GM21423 (cell line): Measurements from ENCODE around the gene CTF1.
"Not testable (repeated sequence)": the region's sequence is repeated elsewhere in the genome, so short reads cannot be mapped to it uniquely, and the experiment has no call there.

Experiments
- ATAC-seq: cut with Tn5 transposase; IDR thresholded peaks from one replicate; pipeline ENCODE4 v1.9.1; 2021; ENCODE audit warnings: mild to moderate bottlenecking, moderate library complexity; ENCODE audit not compliant: unreplicated experiment

Gene CTF1, protein sequence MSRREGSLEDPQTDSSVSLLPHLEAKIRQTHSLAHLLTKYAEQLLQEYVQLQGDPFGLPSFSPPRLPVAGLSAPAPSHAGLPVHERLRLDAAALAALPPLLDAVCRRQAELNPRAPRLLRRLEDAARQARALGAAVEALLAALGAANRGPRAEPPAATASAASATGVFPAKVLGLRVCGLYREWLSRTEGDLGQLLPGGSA

DNA sequence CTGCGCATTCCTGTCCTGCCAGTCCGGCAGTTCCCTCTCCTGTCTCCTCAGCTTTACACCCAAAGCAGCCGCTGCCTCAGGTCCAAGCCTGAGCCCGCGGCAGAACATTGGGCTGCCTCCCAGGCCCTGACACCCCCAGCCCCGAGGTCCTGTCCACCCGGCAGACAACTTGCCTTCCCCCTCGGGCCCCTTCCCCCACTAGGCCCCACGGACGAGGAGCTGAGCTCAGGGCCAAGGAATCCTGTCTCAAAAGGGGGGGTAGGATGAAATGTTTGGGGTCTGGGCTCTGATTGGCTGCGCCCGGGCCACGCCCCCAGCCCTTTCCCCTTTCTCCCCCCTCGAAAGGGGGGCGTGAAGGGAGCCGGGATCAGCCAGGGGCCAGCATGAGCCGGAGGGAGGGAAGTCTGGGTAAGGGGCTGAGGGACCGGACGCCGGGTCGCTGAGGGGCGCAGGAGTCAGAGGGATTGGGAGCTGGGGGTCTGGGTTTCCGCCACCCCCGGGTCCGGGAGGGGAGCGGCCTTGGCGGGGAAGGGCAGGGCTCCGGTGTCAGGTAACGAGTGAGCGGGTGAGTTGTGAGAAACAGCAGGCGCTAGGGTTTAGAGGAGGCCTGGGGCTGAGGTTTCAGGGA, at the start of gene CTF1:
Gene CTF1, plus strand, starts transcription at position 354 of the 628 bp plus-strand sequence. Its CDS starts 30 bp downstream, at position 384.
- ATAC-seq: no peak

DNA sequence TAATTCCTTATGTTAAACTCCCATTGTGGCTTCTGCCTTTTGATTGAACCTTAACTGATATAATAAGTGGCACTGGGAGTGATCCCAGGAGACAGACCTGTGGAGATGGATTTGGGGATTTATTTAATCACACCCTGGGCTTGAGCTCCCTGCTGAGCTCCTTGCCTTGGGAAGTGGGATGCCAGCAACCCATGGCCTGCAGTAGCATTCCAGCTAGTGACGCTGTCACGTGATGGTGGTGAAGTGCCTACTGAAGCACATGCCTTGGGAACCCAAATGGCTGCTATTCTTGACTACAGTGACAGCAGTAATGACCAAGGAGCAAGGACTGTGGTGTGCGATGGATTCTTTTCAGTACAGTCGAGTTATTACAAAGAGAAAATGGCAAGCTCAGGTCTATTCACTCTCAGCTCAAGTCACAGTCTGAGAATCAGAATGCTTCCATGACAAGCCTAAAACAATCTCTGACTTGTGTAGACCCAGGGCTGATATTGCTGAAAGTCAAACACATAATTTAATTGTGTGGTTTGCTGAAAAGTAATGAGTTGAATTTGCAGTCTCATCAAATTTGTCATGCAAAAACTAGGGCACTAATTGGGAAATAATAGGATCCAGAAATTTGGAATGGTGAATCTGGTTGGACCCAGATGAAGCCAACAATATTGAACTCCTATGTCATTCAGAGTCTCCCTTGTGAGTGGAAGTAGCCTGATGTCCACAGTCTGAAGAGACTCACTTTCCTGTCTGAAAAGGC, 49.6 kb upstream of the CTF1 start:
- no peak for ATAC-seq

DNA sequence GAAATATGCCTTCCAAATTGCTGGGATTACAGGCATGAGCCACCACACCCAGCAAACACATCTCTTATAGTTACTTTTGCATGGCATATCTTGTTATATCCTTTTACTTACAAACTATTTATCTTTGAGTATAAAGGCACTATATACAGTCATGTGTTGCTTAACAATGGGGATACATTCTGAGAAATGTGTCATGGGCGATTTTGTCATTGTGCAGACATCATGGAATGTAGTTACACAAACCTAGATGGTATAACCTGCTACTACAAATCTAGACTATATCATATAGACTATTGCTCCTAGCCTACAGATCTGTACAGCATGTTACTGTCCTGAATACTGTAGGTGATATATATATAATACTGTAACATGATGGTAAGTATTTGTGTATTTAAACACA, 46.2 kb upstream of the CTF1 start:
- no peak for ATAC-seq

DNA sequence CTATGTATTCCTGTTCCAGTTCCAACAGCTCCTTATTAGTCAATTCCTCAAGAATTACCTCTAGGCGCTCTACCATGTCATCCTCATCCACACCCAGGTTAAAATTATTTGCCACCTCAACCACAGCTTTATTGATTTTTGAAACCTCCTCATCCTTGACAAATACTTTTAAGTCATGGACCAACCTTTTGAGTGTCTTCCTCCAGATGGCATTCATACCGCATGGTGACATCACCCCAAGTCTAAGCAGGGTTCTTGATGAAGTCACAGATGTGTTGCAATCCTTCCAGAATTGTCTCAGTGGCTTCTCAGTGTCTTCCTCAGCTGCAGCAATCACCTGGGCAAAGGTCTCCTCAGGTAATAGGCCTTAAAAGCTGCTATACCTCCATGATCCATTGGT, 42.7 kb upstream of the CTF1 start:
- no peak for ATAC-seq

DNA sequence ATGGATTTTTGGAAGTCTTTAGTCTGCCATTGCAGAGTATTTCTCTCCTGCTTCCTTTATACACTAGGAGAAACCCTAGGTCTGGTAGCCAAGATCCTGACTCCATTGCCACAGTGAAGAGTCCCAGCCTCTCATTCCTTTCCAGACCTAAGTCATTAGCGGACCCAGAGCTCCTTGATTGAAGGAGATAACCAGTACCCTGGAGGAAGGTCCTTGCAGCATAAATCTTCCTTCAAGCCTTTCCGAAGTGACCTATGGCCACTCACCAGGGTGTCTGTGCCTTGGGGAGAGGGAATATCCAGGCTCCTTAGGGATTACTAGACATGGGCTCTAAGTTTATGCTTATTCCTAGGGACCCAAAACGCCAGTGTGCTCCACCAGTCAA, 38.3 kb upstream of the CTF1 start:
- ATAC-seq: no peak

DNA sequence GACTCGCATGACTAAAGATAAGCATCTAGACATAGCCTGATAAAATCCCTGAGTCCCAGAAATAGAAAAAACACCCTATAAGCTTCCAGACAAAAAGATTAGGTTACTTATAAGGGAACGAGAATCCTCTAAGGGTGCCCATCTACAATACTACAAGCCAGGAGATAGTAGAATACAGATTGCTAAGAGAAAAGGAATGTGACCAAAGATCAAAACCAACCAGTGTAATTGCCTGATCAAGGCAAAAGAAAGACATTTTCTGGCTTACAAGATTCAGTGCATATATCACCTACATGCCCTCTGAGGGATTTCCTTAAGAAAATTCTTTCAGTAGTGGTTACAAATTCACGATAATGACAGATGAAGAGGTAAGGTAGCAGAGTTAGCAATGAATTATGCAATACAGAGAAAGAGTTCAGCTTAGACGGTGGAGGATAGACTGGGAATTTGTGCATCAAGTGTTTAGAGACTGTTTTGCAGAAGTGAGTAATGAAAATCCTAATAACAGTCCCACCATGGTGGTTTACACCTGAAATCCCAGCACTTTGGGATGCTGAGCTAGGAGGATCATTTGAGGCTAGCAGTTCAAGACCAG, 37.5 kb upstream of the CTF1 start:
- ATAC-seq: no peak

DNA sequence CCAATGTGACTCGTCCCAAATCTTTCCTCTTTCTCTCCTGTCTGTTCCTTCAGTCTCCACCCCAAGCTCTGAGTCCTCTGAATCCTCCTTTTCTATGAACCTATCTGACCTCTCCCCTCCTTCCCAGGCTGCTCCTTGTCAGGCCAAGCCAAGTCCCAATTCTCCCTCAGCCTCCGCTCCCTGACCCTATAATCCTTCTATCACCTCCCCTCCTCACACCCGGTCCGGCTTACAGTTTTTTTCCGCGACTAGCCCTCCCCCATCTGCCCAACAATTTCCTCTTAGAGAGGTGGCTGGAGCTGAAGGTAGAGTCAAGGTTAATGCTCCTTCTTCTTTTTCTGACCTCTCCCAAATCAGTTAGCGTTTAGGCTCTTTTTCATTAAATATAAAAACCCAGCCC, 35.7 kb upstream of the CTF1 start:
- not testable (repeated sequence) for ATAC-seq

DNA sequence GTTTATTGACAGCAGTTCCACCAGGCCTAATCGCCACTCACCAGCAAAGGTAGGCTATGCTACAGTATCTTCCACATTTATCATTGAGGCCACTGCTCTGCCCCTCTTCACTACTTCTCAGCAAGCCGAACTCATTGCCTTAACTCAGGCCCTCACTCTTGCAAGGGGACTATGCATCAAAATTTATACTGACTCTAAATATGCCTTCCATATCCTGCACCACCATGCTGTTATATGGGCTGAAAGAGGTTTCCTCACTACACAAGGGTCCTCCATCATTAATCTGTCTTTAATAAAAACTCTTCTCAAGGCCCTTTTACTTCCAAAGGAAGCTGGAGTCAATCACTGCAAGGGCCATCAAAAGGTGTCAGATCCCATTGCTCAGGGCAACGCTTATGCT, 33.2 kb upstream of the CTF1 start:
- ATAC-seq: not testable (repeated sequence)

DNA sequence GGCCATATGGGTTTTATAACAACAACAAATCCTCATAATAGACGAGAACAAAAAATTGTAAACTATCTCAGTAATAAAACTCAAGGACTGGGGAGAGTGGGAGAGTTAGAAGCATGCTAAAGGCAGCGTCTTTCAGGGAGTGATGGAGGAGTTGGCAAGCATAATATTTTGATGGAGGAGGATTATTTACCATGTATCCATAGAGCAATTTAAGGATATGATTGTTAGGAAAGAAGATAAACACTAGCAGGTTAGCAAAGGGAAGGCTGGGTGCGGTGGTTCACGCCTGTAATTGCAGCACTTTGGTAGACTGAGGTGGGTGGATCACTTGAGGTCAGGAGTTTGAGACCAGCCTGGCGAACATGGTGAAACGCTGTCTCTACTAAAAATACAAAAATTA, 30.4 kb upstream of the CTF1 start:
- no peak for ATAC-seq

DNA sequence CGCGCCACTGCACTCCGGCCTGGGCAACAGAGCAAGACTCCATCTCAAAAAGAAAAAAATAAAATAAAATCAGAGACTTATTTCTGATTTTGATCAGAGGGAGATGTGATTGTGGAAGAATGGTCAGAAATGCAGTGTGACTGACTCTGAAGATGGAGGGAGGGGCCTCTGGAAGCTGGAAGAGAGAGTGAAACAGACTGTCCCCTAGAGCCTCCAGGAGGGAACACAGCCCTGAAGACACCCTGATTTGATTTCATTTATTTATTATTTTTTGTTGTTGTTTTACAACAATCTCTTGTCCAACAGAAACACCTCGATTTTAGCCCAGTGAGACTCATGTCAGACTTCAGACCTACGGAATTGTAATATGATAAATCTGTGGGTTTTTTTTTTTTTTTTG, 28.7 kb upstream of the CTF1 start:
- ATAC-seq: no peak

DNA sequence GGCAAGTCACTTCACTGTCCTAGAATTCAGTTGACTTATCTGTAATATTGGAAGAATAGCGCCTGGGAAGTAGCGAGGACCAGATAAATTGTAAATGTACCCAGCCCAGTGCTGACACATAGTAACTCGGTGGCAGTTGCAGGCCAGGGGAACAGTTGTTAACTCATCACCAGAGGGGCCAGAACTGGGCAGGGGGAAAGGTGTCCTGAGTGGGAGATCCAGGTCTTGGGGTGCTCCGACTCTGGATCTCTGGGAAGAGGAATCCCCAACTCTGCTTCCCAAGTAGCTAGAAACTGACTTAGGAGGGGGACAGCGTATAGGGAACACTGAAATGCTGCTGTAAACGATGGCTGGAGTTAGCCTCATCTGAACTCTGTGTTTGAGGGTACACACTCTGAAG, 25.5 kb upstream of the CTF1 start:
- ATAC-seq: no peak

DNA sequence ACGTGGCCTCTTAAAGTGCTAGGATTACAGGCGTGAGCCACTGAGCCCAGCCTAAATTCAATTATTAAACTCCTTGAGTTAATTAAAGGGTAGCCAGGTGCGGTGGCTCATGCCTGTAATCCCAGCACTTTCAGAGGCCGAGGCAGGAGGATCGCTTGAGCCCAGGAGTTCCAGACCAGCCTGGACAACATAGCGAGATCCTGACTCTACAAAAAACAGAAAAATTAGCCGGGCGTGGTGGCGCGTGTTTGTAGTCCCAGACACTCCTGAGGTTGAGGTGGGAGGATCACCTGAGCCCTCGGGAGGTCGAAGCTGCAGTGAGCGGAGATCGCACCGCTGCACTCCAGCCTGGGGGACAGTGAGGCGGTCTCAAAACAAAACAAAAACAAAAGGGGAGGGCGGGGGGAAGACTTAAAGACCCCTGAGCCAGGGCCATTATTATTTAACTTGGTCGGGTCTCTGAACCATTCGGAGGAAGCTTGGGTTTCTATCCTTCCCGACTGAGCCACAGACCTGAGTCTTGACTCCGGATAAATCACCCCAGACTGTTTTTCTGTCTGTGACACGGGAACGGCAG, 22.1 kb upstream of the CTF1 start:
- no peak for ATAC-seq

DNA sequence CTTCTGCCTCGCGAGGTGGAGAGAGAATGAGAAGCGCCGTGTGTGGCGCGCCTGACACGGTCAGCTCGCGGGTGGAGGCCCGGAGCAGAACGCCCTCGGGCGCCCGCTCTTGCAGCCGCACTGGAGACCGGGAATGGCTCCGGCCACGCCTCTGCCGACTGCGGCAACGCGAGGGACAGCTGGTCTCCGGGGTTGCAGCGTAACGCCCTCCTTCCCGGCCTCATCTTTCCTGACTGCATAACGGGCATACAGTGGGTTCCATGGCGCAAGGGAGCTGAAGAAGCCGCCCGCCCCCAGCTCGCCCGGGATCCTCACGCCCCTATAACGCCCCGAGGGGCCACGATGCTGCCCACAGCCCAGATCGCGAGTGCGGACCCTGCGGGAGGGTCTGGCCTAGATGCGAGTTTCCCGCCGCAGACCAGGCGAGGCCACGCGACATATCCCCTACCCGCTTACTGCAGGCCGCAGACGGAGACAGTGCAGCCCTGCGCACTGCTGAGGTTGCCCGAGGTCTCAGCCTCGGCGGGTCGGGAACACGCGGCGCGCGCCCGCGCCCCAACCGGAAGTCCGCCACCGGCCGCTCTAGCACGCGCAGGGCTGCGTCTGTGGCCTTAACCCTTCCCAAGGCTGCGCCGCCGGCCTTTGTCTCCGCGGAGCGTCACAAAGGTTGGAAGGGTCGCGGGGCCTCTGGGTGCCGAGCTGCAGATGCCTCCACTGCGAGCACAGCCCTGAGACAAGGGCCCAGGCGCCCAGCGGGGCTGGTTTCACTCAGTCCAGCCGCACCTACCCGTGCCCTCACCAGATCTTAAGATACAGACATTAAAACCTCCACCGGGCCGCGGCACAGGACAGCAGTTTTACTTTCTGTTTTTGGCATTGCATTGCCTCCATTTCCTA, 21.3 kb upstream of the CTF1 start:
- peak; percentile 82 for ATAC-seq

DNA sequence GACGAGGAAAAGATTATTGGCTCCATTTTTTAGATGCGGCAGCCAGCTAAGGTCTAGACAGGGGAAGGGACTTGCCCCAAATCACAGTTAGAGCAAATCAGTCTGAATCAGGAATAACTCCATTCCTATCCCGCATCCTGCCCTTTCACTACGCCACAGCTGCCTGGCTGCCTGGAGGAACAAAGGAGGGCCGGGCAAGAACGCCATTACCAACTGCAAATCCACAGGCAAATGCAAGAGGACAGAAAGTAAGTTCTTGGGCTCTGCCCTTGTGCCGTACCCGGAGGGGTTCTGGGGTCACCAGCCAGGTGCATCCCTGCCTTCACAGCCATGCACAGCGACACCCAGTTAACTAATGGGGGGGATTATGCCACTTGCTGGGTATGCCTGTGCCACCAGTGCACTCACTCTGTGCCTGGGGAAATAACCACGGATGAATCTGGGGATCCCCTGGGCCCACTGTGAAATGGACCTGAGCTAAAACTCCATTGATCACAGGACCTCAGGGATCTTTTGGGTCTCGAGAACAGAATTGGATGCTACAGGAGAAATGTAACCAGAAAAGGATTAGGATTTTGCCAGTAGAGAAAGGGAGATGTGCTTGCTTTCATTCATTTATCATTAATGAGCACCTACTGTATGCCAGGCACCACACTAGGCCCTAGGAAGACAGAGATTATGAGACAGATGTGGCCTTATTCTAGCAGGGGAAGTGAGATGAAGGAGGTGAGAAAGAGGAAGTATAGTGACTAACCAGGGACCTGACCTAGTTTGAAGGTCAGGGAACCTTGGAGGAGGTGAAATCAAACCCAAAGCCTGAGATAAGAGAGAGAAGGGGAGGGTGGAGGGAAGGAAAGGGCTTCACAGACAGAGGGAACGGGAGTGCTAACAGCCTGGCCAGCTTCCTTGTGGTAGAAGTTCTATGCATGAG, 20.3 kb upstream of the CTF1 start:
- no peak for ATAC-seq

DNA sequence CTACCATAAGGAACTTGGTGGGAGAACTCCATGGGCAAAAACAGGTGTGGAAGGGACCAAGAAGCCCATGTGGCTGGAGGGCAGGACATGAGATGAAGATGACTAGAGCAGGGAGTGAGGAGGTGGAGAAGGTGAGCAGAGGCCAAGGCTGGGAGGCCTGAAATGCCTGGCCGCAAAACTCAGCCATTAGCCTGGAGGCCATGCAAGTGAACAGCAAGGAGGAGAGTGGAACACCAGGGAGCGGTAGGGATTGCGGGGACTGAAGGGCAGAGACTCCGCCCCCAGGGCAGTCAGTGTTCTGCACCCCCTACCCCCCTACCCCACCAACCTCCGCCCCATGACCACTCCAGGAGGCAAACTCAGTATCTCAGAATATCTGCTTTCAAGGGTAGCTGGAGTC, 19.5 kb upstream of the CTF1 start:
- ATAC-seq: no peak

DNA sequence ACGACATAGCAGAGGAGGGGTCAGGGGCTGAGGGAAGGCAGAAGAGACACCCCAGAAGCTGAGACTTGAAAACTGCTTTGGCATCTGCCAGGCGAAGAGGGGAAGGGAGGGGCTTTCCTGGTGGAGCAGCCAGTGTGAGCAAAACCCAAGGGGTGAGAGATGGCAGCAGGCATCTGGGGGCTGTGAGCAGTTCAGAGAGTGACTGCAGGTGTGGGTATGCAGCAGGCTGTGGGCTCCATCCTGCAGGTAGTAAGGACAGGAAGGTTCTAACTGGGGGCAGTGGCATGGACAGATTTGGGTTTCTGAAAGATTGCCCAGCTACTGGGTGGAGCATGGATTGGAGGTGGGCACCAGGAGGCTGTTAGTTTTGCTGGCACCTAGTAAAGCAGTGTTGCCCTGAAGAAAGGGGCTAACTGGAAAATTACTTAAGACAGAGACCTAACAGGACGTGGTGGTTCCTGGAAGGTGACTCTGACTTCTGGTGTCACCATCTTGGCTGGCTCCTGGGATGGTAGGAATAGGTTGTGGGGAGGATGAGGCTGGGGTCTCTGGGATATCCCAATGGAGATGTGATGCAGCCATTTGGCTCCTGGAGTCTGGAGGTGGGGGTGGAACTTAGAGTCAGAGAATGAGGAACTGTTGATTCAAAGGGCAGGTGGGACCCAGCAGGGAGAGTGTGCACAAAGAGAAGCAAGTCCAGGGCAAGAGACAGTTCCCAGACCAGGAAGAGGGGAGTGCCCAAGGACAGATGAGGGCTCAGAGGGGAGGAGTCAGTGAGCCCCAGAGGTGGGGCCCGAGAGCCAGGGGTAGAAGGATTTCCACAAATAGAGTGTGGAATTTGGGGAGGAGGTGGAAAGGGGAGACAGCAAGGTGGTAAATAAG, 13.7 kb upstream of the CTF1 start:
- no peak for ATAC-seq

DNA sequence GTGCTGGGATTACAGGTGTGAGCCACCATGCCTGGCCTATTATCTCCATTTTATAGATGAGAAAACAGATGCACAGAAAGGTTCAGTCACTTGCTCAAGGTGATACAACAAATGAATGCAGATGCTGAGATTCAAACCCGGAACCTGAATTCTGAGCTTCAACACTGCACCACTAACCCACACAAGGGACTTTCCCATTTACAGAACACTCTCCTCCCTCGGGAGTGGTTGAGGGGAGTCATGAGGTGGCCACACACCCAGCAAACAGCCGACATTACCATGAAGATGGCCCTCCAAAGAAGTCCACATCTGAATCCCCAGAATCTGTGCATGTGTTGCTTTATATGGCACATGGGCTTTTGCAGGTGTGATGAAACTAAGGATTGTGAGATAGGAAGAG, 11.7 kb upstream of the CTF1 start:
- no peak for ATAC-seq

DNA sequence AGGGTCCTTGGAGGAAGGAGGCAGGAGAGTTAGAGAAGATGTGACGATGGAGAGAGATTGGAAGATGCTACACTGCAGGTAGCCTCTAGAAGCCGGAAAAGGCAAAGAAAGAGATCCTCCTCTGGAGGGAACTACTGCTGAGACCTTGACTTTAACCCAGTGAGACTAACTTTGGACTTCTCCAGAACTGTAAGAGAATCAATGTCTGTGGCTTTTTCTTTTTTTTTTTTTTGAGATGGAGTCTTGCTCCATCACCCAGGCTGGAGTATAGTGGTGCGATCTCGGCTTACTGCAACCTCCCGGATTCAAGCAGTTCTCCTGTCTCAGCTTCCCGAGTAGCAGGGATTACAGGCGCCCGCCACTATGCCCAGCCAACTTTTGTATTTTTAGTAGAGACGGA, 11.2 kb upstream of the CTF1 start:
- no peak for ATAC-seq

DNA sequence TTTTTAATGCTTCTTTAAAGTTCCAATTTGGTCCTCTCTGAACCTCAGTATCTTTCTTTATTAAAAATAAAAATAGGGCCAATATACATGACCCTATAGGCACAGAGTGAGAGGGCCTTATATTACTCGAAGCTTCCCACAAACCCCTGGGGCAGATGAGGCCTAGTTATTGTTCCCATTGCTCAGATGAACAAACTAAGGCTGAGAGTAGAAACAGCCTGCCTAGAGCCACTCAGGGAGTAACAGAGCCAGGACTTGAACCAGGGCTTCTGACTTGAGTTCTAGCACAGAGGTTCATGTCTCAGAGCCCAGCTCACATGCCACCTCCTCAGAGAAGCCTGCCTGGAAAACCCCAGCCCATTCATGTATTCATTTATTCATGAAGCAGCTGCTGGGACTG, 10.3 kb upstream of the CTF1 start:
- no peak for ATAC-seq
